ENCODE measurements around the gene SLC9A9. TPM values are rescaled to one million over a fixed set of nuclear protein-coding genes. Genes with fewer than 3 reads are reported as not detected.
A peak's percentile ranks its signal among the peaks of the same experiment; 100 is the strongest.

SLC9A9 gene
- total and polyA plus RNA-seq, 10 of the 15 experiments (the other 5 are each of a cell fraction or from before 2014, with no cell fraction given) = 3.5 to 14.2 (median 9.3) TPM

DNA sequence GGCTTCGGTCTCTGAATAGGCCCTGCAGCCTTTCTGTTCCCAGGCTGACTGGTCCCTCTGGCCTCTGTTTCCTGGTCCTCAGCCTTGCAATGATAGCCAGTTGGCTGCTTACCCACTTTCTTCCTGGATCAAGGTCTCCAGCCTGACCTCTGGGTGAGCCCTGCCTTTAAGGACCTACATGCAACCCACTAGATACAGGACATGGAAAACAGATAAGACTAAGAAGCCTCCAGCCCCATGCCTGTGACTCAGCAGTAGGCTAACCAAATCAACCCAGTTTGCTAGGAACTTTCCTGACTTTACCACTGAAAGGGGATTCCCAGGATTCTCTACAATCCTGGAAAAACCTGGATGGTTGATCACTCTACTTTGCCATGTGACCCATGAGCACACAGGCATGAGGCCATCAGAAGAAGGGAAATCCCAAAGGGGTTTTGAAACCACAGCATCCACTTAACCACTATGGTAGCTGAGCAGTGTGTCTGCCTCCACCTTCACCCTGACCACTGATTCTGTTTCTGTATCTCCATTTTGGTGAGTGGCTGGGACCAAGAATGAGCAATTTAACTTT lies 540.6 kb downstream of the SLC9A9 start (continued):
- TF ChIP-seq PKNOX1 (IDR thresholded peaks at IDR 0.05) = no peak
- no peak for TF ChIP-seq TAF1 (IDR thresholded peaks at IDR 0.05; ENCODE audit: borderline replicate concordance, low read depth, low read length)
- no peak for TF ChIP-seq IRF4 (IDR thresholded peaks at IDR 0.05; ENCODE audit: low read depth, low read length)
- TF ChIP-seq CBFB (IDR thresholded peaks at IDR 0.05; ENCODE audit: low read depth) = peak; percentile 53; the same call in 1 of the 2 replicates
- no peak; the same call in 1 of the 2 replicates for TF ChIP-seq EED (IDR thresholded peaks at IDR 0.05; ENCODE audit: low read depth)
- TF ChIP-seq KDM1A (IDR thresholded peaks at IDR 0.05; ENCODE audit: borderline replicate concordance) = no peak
- no peak for TF ChIP-seq NRF1 (conservative IDR thresholded peaks at IDR 0.05; ENCODE audit: low read depth, low read length)
- TF ChIP-seq ZNF217 (IDR thresholded peaks at IDR 0.05) = no peak
- TF ChIP-seq PAX5 (IDR thresholded peaks at IDR 0.05; ENCODE audit: borderline replicate concordance, low read depth, low read length) = peak; percentile 59; the same call in 1 of the 2 replicates
- no peak for TF ChIP-seq PML (IDR thresholded peaks at IDR 0.05; ENCODE audit: low read length)
- TF ChIP-seq CHD4 (IDR thresholded peaks at IDR 0.05) = no peak
- TF ChIP-seq IRF3 (IDR thresholded peaks at IDR 0.05) = no peak
- TF ChIP-seq, protein P1, sequence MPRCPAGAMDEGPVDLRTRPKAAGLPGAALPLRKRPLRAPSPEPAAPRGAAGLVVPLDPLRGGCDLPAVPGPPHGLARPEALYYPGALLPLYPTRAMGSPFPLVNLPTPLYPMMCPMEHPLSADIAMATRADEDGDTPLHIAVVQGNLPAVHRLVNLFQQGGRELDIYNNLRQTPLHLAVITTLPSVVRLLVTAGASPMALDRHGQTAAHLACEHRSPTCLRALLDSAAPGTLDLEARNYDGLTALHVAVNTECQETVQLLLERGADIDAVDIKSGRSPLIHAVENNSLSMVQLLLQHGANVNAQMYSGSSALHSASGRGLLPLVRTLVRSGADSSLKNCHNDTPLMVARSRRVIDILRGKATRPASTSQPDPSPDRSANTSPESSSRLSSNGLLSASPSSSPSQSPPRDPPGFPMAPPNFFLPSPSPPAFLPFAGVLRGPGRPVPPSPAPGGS (IDR thresholded peaks at IDR 0.05; ENCODE audit: borderline replicate concordance, insufficient read depth, low read depth, low read length, poor library complexity, severe bottlenecking) = no peak
